Measurements from ENCODE around the gene ARHGDIB. TPM values are rescaled to one million over a fixed set of nuclear protein-coding genes. Genes with fewer than 3 reads are reported as not detected.

Gene ARHGDIB
- total and polyA plus RNA-seq, 2 donors from 2014 or later = 127 to 151 TPM

GRCh38 chr12:14988035-14988434 is 26.6 kb upstream of the ARHGDIB start:
- DNase-seq (no peak), FAIRE-seq (no peak)
- Histone ChIP-seq H3K9ac (ENCODE audit: low read length in 3 of 3) (no peak overlapping the region), H3K4me3 (ENCODE audit: low read length in 3 of 3) (no peak overlapping the region), H3K9me3 (ENCODE audit: control insufficient read depth in 2 of 3, insufficient read depth in 1 of 3, low read length in 3 of 3) (no peaks in the 10 kb centered on the region), H3K36me3 (ENCODE audit: control insufficient read depth in 2 of 3, insufficient read depth in 3 of 3, low read length in 3 of 3) (no peaks in the 10 kb centered on the region), H3K27me3 (ENCODE audit: control insufficient read depth, insufficient read depth, low read length) (no peaks in the 10 kb centered on the region), H3K4me1 (ENCODE audit: control insufficient read depth in 2 of 3, insufficient read depth in 2 of 3, low read depth in 1 of 3, low read length in 3 of 3) (peaks cover 0 to 2% (median 0%) of the 10 kb centered on the region in 3 donors), H3K27ac (ENCODE audit: low read depth in 2 of 2, low read length in 2 of 2) (no peak overlapping the region)
- intact Hi-C loops (cut with DNase I) = no loop called here
- TF ChIP-seq CTCF (IDR thresholded peaks at IDR 0.05; ENCODE audit: borderline replicate concordance, extremely low read depth, insufficient read depth) = no peak

GRCh38 chr12:14986449-14986848 is 25.0 kb upstream of the ARHGDIB start:
- Histone ChIP-seq H3K36me3 (ENCODE audit: control insufficient read depth in 2 of 3, insufficient read depth in 3 of 3, low read length in 3 of 3) (no peaks in the 10 kb centered on the region), H3K4me3 (ENCODE audit: low read length in 3 of 3) (no peak overlapping the region), H3K27me3 (ENCODE audit: control insufficient read depth, insufficient read depth, low read length) (no peaks in the 10 kb centered on the region), H3K9ac (ENCODE audit: low read length in 3 of 3) (no peak overlapping the region), H3K27ac (ENCODE audit: low read depth in 2 of 2, low read length in 2 of 2) (no peak overlapping the region), H3K9me3 (ENCODE audit: control insufficient read depth in 2 of 3, insufficient read depth in 1 of 3, low read length in 3 of 3) (no peaks in the 10 kb centered on the region), H3K4me1 (ENCODE audit: control insufficient read depth in 2 of 3, insufficient read depth in 2 of 3, low read depth in 1 of 3, low read length in 3 of 3) (peaks cover 0 to 2% (median 0%) of the 10 kb centered on the region in 3 donors)
- DNase-seq (no peak), FAIRE-seq (no peak)
- no peak for TF ChIP-seq CTCF (IDR thresholded peaks at IDR 0.05; ENCODE audit: borderline replicate concordance, extremely low read depth, insufficient read depth)
- intact Hi-C loops (cut with DNase I) = no loop called here

GRCh38 chr12:14984766-14985285 is 23.4 kb upstream of the ARHGDIB start:
- Histone ChIP-seq H3K9me3 (ENCODE audit: control insufficient read depth in 2 of 3, insufficient read depth in 1 of 3, low read length in 3 of 3) (no peaks in the 10 kb centered on the region), H3K4me1 (ENCODE audit: control insufficient read depth in 2 of 3, insufficient read depth in 2 of 3, low read depth in 1 of 3, low read length in 3 of 3) (peaks cover 0 to 2% (median 0%) of the 10 kb centered on the region in 3 donors), H3K4me3 (ENCODE audit: low read length in 3 of 3) (no peak overlapping the region), H3K27ac (ENCODE audit: low read depth in 2 of 2, low read length in 2 of 2) (no peak overlapping the region), H3K9ac (ENCODE audit: low read length in 3 of 3) (no peak overlapping the region), H3K36me3 (ENCODE audit: control insufficient read depth in 2 of 3, insufficient read depth in 3 of 3, low read length in 3 of 3) (no peaks in the 10 kb centered on the region), H3K27me3 (ENCODE audit: control insufficient read depth, insufficient read depth, low read length) (no peaks in the 10 kb centered on the region)
- TF ChIP-seq CTCF (IDR thresholded peaks at IDR 0.05; ENCODE audit: borderline replicate concordance, extremely low read depth, insufficient read depth) = no peak
- intact Hi-C loops (cut with DNase I) = no loop called here
- FAIRE-seq (no peak), DNase-seq (no peak)

- Histone ChIP-seq H3K9me3 (ENCODE audit: control insufficient read depth in 2 of 3, insufficient read depth in 1 of 3, low read length in 3 of 3) (no peaks in the 10 kb centered on the region), H3K36me3 (ENCODE audit: control insufficient read depth in 2 of 3, insufficient read depth in 3 of 3, low read length in 3 of 3) (no peaks in the 10 kb centered on the region), H3K4me3 (ENCODE audit: low read length in 3 of 3) (no peak overlapping the region), H3K27ac (ENCODE audit: low read depth in 2 of 2, low read length in 2 of 2) (no peak overlapping the region), H3K27me3 (ENCODE audit: control insufficient read depth, insufficient read depth, low read length) (no peaks in the 10 kb centered on the region), H3K9ac (ENCODE audit: low read length in 3 of 3) (no peak overlapping the region), H3K4me1 (ENCODE audit: control insufficient read depth in 2 of 3, insufficient read depth in 2 of 3, low read depth in 1 of 3, low read length in 3 of 3) (no peaks in the 10 kb centered on the region)
- DNase-seq (no peak), FAIRE-seq (no peak)
- TF ChIP-seq CTCF (IDR thresholded peaks at IDR 0.05; ENCODE audit: borderline replicate concordance, extremely low read depth, insufficient read depth) = no peak
- intact Hi-C loops (cut with DNase I) = no loop called here
Observed at GRCh38 chr12:14984036-14984435, 22.6 kb upstream of the ARHGDIB start.

All from kidney (tissue), 14 donors.